K562 (cell line): ENCODE data around the gene FDX1. TPM values are rescaled to one million over a fixed set of nuclear protein-coding genes. Genes with fewer than 3 reads are reported as not detected.

Experiments
- ATAC-seq: fragments of 200-7000 bp; cut with Tn5 transposase; 3 replicates; pipeline ENCODE4 v1.9.1; 2020; ENCODE audit warnings: moderate library complexity
- BruUV-seq: library from RNA; stranded (reverse); fragments of 400-500 nt; replicated peaks from 2 replicates; lab custom pipeline; 2021; lab: Mats Ljungman, UMichigan
- CTCF ChIA-PET: fragments of 300-600 bp; formaldehyde crosslinking; extraction: SDS; loops from one replicate; lab custom pipeline; 2021; ENCODE audit warnings: low intra/inter-chr PET ratio; lab: Yijun Ruan, JAX
- POLR2A ChIA-PET: fragments of 300-600, 350-650 bp; sonication (Branson Sonifier 250); formaldehyde crosslinking; extraction: SDS; loops from one replicate; lab custom pipeline; 2021; ENCODE audit warnings: antibody characterized with exemption, inconsistent platforms; lab: Yijun Ruan, JAX
- DNase-seq, 4 experiments: peaks; one replicate each; pipeline versions ENCODE4 v3.0.0 to v3.0.0-alpha.2; 2011 to 2018; ENCODE audit warnings: low spot score in 3 of 4, mixed read lengths in 3 of 4; ENCODE audit errors: extremely low read depth in 1 of 4
- FAIRE-seq: peaks from 2 replicates; lab custom pipeline; 2011; peaks lifted over from hg19 to GRCh38; lab: Jason Lieb, UNC
- H2AFZ ChIP-seq: 2 replicates; pipeline ENCODE4 v1.6.0; 2011; ENCODE audit warnings: low read depth, low read length, control low read depth, inconsistent platforms
- H3K27ac ChIP-seq: fragments of 200-600 bp; 3 replicates; pipeline ENCODE4 v1.8.0; 2011; ENCODE audit warnings: low read depth, mild to moderate bottlenecking, control low read depth, inconsistent platforms, low read length, moderate library complexity, mixed read lengths; ENCODE audit errors: extremely low read depth
- H3K27me3 ChIP-seq, 2 experiments: fragments of 300-600 bp in 1 of 2; 2 replicates in 1 of 2; 3 replicates in 1 of 2; pipeline versions ENCODE4 v1.6.0 to v1.8.0; 2011; ENCODE audit warnings: inconsistent platforms in 2 of 2, low read length in 2 of 2, mild to moderate bottlenecking in 1 of 2, mixed read lengths in 1 of 2, moderate library complexity in 1 of 2; ENCODE audit not compliant: control insufficient read depth in 2 of 2, insufficient read depth in 2 of 2
- H3K36me3 ChIP-seq: fragments of 300-600 bp; 3 replicates; pipeline ENCODE4 v1.8.0; 2011; ENCODE audit warnings: mild to moderate bottlenecking, low read length, inconsistent platforms; ENCODE audit not compliant: control insufficient read depth, insufficient read depth
- H3K4me1 ChIP-seq, 2 experiments: fragments of 200-600 bp in 1 of 2; replicated peaks in 1 of 2; 2 replicates in 1 of 2; 3 replicates in 1 of 2; pipeline versions ENCODE4 v1.5.1 to v1.8.0; 2011; ENCODE audit warnings: inconsistent platforms in 2 of 2, low read length in 2 of 2, mild to moderate bottlenecking in 1 of 2, mixed read lengths in 1 of 2, moderate library complexity in 1 of 2; ENCODE audit not compliant: control insufficient read depth in 2 of 2, insufficient read depth in 2 of 2
- H3K4me2 ChIP-seq: 2 replicates; pipeline ENCODE4 v1.6.1; 2011; ENCODE audit warnings: low read length, control low read depth, inconsistent platforms, mixed read lengths; ENCODE audit not compliant: insufficient read depth
- H3K4me3 ChIP-seq: fragments of 200-600 bp; sonication (generic), shearing (Covaris generic); 2 replicates; pipeline ENCODE4 v1.5.1; 2016; ENCODE audit warnings: control low read depth, inconsistent platforms
- H3K79me2 ChIP-seq: fragments of 200-600 bp; 3 replicates; pipeline ENCODE4 v1.8.0; 2011; ENCODE audit warnings: low read length, inconsistent platforms; ENCODE audit not compliant: control insufficient read depth, insufficient read depth
- H3K9ac ChIP-seq, 2 experiments: 2 replicates each; pipeline versions ENCODE4 v1.6.0 to v1.6.1; 2011; ENCODE audit warnings: low read depth in 2 of 2, low read length in 2 of 2, control low read depth in 1 of 2, inconsistent platforms in 1 of 2, mild to moderate bottlenecking in 1 of 2, mixed read lengths in 1 of 2; ENCODE audit not compliant: insufficient read depth in 1 of 2
- H3K9me1 ChIP-seq: one replicate; pipeline ENCODE4 v1.6.0; 2011; ENCODE audit warnings: inconsistent platforms, mild to moderate bottlenecking, low read length, moderate library complexity; ENCODE audit not compliant: control insufficient read depth, insufficient read depth
- H3K9me3 ChIP-seq: replicated peaks from 2 replicates; pipeline ENCODE4 v1.5.1; 2011; ENCODE audit warnings: low read depth, low read length, inconsistent platforms; ENCODE audit not compliant: control insufficient read depth, insufficient read depth
- H4K20me1 ChIP-seq: replicated peaks from 2 replicates; pipeline ENCODE4 v1.6.1; 2011; ENCODE audit warnings: low read length, inconsistent platforms, mixed read lengths; ENCODE audit not compliant: control insufficient read depth, insufficient read depth
- ETS2 ChIP-seq: IDR thresholded peaks from 2 replicates; pipeline ENCODE4 v1.6.1; 2016; ENCODE audit warnings: borderline replicate concordance, missing genetic modification characterization, mild to moderate bottlenecking, moderate library complexity, missing compliant biosample characterization; ENCODE audit not compliant: poor library complexity, severe bottlenecking
- HMGN3 ChIP-seq: IDR thresholded peaks from 2 replicates; pipeline ENCODE4 v1.6.1; 2011; ENCODE audit warnings: borderline replicate concordance, low read depth, mild to moderate bottlenecking, mixed read lengths, low read length; ENCODE audit not compliant: insufficient read length; ENCODE audit errors: extremely low read depth
- HOXB6 ChIP-seq: fragments of 250-450 bp; sonication (Bioruptor Pico); IDR thresholded peaks from 2 replicates; pipeline ENCODE4 v1.5.1; 2022; ENCODE audit warnings: mild to moderate bottlenecking, borderline replicate concordance
- KDM5B ChIP-seq: fragments of 200-600 bp; sonication (generic); IDR thresholded peaks from 2 replicates; pipeline ENCODE4 v1.6.1; 2012; ENCODE audit warnings: low read depth, mild to moderate bottlenecking, moderate library complexity, low read length, control low read depth, inconsistent platforms; ENCODE audit not compliant: insufficient replicate concordance
- LCOR ChIP-seq: sonication (generic); formaldehyde crosslinking; IDR thresholded peaks from 2 replicates; pipeline ENCODE4 v1.8.0; 2022; ENCODE audit warnings: mild to moderate bottlenecking, missing genetic modification reagents
- NFATC3 ChIP-seq: fragments of 450-650 bp; IDR thresholded peaks from 2 replicates; pipeline ENCODE4 v1.6.1; 2017; ENCODE audit warnings: mild to moderate bottlenecking
- NFE2 ChIP-seq: IDR thresholded peaks from 2 replicates; pipeline ENCODE4 v1.6.1; 2014; ENCODE audit warnings: antibody characterized with exemption, low read depth
- RBFOX2 ChIP-seq: fragments of 200-400 bp; formaldehyde crosslinking; IDR thresholded peaks from 2 replicates; pipeline ENCODE4 v1.6.1; 2017; ENCODE audit warnings: low read depth, mild to moderate bottlenecking, low read length, moderate library complexity
- SAFB2 ChIP-seq: fragments of 200-400 bp; formaldehyde crosslinking; IDR thresholded peaks from 2 replicates; pipeline ENCODE4 v1.6.1; 2018; ENCODE audit warnings: borderline replicate concordance, low read length, low read depth, moderate library complexity; ENCODE audit not compliant: severe bottlenecking
- SMARCB1 ChIP-seq: IDR thresholded peaks from 2 replicates; pipeline ENCODE4 v1.6.1; 2011; ENCODE audit warnings: improper control_type of control experiment, low read depth; ENCODE audit not compliant: insufficient read length
- WGBS: fragments of 100-300 bp; shearing (Covaris generic); methylation state at CpG from one replicate; pipeline ENCODE4 v1.1.6; 2016; ENCODE audit warnings: low coverage, mixed read lengths; ENCODE audit not compliant: insufficient coverage; ENCODE audit errors: missing lambda C conversion rate; 5-methylcytosine and 5-hydroxymethylcytosine counted together
- in situ Hi-C: fragments of 300-500 bp; cut with MboI; formaldehyde crosslinking; loops from 4 replicates; pipeline ENCODE4 v1.15.0; 2018; ENCODE audit warnings: inconsistent platforms, mixed read lengths
- intact Hi-C: fragments of 100-400 bp; cut with micrococcal nuclease; formaldehyde crosslinking; loops from 2 replicates; pipeline ENCODE4 v1.14.2; 2022
- polyA plus RNA-seq, 8 experiments: library from polyadenylated mRNA; depleted of rRNA in 4 of 8; stranded (reverse) in 5 of 8; unstranded in 3 of 8; fragments of >200 nt; fragmentation: Nextera tagmentation in 2 of 8; fragmentation: Illumina TruSeq in 1 of 8; extraction: Ambion mirVana in 2 of 8; extraction: Trizol in 1 of 8; gene quantifications; 2 replicates each; pipeline versions ENCODE4 v1.2.1 to v1.2.3, GENCODE V29; 2011 to 2014; ENCODE audit warnings: inconsistent platforms in 1 of 8, missing spikeins in 1 of 8
- total RNA-seq, 7 experiments: library from RNA; depleted of rRNA in 6 of 7; stranded (reverse); fragments of >200 nt in 6 of 7; fragmentation: Illumina TruSeq in 2 of 7; extraction: Trizol in 2 of 7; gene quantifications; 2 replicates each; pipeline versions ENCODE4 v1.2.1 to v1.2.3, GENCODE V29; 2011 to 2021; ENCODE audit warnings: low replicate concordance in 1 of 7
- TF ChIP-seq, protein P1 (sequence below): fragments of 450-650 bp; formaldehyde crosslinking; conservative IDR thresholded peaks from 2 replicates; pipeline ENCODE4 v1.4.0; 2022; ENCODE audit warnings: mild to moderate bottlenecking, missing genetic modification characterization
- TF ChIP-seq, protein P2 (sequence below): sonication (generic); formaldehyde crosslinking; IDR thresholded peaks from 2 replicates; pipeline ENCODE4 v1.8.1; 2022; ENCODE audit warnings: missing genetic modification reagents
- TF ChIP-seq, protein P3 (sequence below): fragments of 250-450 bp; sonication (Bioruptor Pico); IDR thresholded peaks from 2 replicates; pipeline ENCODE4 v1.5.0; 2020; ENCODE audit warnings: mild to moderate bottlenecking, borderline replicate concordance

FDX1 gene
- total and polyA plus RNA-seq, 9 of the 15 experiments (the other 6 are each of a cell fraction or from before 2014, with no cell fraction given), result 6.4 to 14.3 (median 11.4) TPM

DNA sequence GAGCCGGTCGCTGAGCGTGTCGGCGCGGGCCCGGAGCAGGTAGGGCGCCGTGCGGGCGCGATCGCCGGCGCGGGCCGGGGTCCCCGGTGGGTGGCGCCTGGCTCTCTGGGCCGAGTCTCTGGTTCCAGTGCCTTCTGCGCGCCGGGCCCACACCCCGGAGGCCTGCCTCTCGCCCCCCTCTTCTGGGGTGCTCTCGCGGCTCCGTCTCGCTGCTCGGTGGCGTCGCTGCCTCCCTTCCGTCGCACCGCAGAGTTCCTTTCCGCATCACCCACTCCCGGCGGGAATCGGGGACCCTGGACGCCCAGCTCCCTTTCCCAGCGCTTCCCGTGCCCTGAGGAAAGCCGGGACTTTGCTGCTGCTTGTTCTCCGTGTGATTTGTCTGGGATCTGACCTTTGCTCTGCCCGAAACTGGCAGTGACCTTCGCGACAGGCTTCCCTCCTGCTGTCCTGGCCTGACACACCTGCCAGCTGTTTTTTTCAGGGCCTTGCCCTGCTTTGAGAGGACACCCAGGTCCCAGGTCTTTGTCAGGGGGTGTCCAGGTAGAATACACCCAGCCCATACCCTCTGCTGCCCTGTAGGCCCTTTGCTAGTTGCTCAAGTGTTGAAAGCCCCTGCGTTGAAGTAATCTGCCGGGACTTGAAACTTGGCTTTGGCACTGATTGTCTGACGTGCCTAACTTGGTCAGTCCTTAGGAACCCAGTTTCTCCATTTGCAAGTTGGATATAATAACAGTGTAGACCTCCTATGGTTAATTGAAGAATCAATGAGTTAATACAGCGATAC is 711 bp downstream of the FDX1 start:
- peaks cover 49% of the 10 kb centered on the region for H3K79me2 ChIP-seq
- TF ChIP-seq HMGN3 (peak; percentile 17), LCOR (CRISPR knock-in tag) (no peak), RBFOX2 (peak; percentile 26; the same call in 1 of the 2 replicates), ETS2 (tag) (peak; percentile 53), NFATC3 (no peak), HOXB6 (no peak), KDM5B (peak; percentile 49), SAFB2 (no peak), NFE2 (no peak), SMARCB1 (no peak)
- TF ChIP-seq, protein P1, sequence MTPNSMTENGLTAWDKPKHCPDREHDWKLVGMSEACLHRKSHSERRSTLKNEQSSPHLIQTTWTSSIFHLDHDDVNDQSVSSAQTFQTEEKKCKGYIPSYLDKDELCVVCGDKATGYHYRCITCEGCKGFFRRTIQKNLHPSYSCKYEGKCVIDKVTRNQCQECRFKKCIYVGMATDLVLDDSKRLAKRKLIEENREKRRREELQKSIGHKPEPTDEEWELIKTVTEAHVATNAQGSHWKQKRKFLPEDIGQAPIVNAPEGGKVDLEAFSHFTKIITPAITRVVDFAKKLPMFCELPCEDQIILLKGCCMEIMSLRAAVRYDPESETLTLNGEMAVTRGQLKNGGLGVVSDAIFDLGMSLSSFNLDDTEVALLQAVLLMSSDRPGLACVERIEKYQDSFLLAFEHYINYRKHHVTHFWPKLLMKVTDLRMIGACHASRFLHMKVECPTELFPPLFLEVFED (CRISPR knock-in tag), result no peak
- TF ChIP-seq, protein P2, sequence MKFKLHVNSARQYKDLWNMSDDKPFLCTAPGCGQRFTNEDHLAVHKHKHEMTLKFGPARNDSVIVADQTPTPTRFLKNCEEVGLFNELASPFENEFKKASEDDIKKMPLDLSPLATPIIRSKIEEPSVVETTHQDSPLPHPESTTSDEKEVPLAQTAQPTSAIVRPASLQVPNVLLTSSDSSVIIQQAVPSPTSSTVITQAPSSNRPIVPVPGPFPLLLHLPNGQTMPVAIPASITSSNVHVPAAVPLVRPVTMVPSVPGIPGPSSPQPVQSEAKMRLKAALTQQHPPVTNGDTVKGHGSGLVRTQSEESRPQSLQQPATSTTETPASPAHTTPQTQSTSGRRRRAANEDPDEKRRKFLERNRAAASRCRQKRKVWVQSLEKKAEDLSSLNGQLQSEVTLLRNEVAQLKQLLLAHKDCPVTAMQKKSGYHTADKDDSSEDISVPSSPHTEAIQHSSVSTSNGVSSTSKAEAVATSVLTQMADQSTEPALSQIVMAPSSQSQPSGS (CRISPR knock-in tag), result no peak
- TF ChIP-seq, protein P3, sequence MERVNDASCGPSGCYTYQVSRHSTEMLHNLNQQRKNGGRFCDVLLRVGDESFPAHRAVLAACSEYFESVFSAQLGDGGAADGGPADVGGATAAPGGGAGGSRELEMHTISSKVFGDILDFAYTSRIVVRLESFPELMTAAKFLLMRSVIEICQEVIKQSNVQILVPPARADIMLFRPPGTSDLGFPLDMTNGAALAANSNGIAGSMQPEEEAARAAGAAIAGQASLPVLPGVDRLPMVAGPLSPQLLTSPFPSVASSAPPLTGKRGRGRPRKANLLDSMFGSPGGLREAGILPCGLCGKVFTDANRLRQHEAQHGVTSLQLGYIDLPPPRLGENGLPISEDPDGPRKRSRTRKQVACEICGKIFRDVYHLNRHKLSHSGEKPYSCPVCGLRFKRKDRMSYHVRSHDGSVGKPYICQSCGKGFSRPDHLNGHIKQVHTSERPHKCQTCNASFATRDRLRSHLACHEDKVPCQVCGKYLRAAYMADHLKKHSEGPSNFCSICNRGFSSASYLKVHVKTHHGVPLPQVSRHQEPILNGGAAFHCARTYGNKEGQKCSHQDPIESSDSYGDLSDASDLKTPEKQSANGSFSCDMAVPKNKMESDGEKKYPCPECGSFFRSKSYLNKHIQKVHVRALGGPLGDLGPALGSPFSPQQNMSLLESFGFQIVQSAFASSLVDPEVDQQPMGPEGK, result no peak

More for the DNA sequence above, 711 bp downstream of the FDX1 start:
- Histone ChIP-seq H3K27ac (peak overlapping the region; percentile 81), H2AFZ (peak overlapping the region; percentile 74), H3K36me3 (no peaks in the 10 kb centered on the region), H3K9me3 (no peaks in the 10 kb centered on the region), H3K9me1 (no peaks in the 10 kb centered on the region), H3K4me2 (peak overlapping the region; percentile 91), H3K4me1 (peaks cover 13% of the 10 kb centered on the region in 2 experiments; a peak in 4 of 5 replicates), H3K27me3 (no peaks in the 10 kb centered on the region), H3K4me3 (peak overlapping the region; percentile 70), H4K20me1 (no peaks in the 10 kb centered on the region; the same call in 1 of the 2 replicates), H3K9ac (peak overlapping the region; percentile 77 to 96)
- ATAC-seq (peak; percentile 48), FAIRE-seq (no peak), DNase-seq (no peak)
- ChIA-PET CTCF (interaction anchor here (0.6 kb wide), 1 partner anchor 150 kb away, joined by 6 read pairs; no protein-coding TSS in a partner anchor), POLR2A (interaction anchor here (0.6 to 1.4 kb wide), 3 partner anchors 17 to 991 kb away, joined by 3 to 4 read pairs (median 3); no protein-coding TSS in a partner anchor)
- intact Hi-C loops (loop anchor here (5.0 to 10.0 kb wide), 5 partner anchors 133 to 994 kb away; partner anchors contain the start of genes RDX and ZC3H12C), in situ Hi-C loops (loop anchor here (10.0 kb wide), 1 partner anchor 226 kb away; no protein-coding TSS in a partner anchor)
- WGBS, result under 1% methylated on average over 25 of the region's 51 CpGs
- BruUV-seq, result TSS peak; percentile 55
